SHP77 treated with DMSO at 0.1 percent for 48 hours (cell line): ENCODE results near the gene FBXO7.

ENCODE experiments used
- DNase-seq: peaks from one replicate; lab custom pipeline; 2025; lab: John Stamatoyannopoulos, UW

The FBXO7 gene

DNA sequence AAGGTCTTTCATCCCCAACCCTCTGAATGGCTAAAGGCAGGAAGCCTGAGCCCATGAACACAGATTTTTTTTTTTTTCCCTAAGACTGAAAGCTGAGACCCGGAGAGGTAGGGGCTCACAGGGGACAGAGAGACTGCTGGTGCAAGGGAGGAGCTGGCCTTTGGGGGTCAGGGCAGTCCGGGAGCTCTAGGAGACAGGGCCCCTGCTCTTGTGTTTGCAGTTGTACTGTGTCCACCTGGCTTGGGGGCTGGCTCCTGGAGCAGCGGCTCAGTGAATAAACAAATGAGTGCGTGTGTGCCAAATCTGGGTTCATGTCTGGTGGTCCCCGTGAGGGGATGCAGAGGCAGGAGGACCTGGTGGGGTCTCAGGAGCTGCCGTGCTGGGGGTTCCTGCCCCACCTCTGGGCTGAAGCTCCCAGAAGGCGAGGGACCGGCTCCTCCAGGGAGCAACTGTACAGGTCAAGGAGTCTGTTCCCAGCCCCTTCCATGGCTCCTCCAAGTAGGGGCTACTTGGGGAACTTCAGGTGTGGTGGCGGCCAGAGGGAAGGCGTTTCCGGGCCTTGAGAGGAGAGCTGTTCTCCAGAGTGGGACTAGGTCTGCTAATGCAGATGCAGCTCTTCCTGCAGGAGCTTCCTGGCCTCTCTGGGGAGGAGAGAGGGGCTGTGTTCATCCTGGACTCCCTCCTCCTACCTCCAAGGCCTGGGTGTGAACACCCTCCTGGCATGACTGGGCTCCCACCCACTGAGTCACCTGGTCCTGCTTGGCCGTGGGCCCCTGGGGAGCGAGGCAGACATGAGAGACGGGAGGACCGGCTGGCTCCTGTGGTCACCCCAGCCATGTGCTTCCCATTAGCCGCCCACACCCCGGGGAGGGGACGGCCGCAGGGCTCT is 57.6 kb downstream of the FBXO7 start:
- DNase-seq, result no peak

- no peak for DNase-seq
These were observed 58.2 kb downstream of the FBXO7 start for GRCh38 chr22:32532820-32533128.

GRCh38 chr22:32533265-32534111 is 58.9 kb downstream of the FBXO7 start:
- DNase-seq, result no peak

- no peak for DNase-seq
These were observed 59.9 kb downstream of the FBXO7 start for GRCh38 chr22:32534252-32535235.

DNA sequence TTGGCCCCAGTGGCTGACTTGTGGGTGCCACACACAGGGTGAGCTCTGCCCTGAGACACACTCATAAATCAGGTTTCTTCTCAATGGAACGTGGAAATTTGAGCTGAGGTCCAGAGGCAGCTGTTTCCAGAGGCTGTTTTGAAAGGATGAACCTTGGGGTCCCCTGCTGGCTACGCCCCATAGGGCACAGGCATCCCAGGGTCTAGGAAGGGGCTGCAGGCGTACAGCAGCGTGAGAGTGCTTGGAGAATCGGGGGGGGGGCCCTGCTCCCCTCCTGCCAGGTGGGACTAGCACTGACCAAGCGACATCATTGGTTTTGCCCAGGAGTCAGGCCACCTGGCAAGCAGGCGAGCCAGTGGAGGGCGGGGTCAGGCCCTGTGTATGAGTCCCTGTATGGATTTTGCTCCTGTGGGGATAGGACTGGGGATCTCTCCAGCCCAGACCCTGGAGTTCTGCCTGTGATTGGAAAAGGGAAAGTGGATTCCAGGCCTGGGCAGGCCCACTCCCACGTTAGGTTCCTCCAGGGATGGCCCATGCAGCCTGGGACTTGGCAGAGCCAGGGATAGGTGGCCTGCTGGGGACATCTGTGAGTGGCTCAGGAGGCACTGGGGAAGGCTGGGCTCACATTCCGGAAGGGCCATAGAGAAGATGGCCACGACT is 61.0 kb downstream of the FBXO7 start:
- DNase-seq, result no peak

DNA sequence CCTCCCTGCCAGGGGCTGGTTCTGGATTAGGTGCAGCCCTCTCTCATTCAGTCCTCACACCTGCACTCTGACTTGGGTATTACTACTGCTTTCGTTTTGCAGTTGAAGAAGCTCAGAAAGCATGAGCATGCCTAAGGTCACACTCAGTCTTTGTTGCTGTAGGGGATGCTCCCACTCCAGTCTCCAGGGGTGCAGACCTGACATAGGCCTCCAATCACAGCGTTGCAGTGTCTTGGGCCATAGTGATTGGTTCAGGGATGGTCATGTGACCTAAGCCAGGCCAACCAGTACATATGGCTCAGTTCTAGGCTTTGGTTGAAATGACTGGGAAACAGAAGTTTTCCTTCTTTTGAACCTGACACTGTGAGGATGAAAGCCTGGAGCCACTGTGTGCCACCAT is 61.7 kb downstream of the FBXO7 start:
- no peak for DNase-seq

DNA sequence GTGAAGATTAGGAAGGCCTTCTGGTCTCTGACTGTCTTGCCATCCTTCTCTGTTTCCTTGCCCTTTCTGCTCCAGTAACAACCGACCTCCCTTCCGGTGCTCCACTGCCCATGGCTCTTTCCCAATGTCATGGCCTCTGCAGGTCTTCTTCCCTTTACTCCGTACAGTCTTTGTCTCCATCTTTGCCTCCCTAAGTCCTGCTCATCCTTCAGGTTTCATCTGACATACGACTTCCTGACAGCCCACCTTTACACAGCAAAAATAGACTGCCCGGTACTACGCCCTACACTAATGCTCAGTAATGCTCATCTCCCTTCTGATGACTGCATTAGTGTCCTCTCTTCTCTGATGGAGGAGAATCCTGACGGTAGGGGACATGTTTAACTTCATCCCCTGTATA is 63.9 kb downstream of the FBXO7 start:
- DNase-seq, result no peak

DNA sequence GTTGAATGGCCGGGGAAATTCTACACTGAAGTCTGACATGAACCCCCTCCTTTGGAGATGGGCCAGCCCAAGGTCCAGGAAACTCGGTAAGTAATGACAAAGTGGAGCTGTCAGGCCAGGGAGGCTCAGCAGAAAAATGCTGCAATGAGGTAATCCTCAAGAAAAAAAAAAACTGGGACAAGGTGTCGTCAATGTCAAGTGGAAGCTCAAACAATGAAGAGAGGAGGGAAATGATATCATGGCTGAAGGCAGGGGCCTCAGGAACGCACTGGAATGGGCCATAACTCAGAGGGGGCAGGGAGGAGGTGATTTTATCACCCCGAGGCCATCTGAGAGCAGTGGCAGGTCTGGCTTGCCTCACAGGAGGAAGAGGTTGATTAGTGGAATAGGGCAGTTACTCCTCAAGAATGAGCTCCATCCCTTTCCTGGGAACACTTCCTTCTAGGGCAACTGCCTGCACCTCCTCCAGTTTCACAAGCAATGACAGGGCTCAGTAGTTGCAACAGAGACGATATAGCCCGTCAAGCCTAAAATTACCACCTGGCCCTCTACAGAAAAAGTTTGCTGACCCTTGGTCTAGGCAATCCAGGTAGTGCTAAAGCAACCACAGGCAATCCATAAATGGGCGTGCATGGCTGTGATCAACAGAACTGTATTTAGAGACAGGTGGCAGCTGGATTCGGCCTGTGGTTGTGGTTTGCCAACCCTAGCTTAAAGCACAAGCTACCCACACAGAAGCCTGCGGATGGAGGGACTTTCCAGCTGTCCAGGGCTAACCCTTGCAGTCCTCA is 65.2 kb downstream of the FBXO7 start:
- DNase-seq, result no peak

GRCh38 chr22:32541481-32541880 is 66.9 kb downstream of the FBXO7 start:
- no peak for DNase-seq

DNA sequence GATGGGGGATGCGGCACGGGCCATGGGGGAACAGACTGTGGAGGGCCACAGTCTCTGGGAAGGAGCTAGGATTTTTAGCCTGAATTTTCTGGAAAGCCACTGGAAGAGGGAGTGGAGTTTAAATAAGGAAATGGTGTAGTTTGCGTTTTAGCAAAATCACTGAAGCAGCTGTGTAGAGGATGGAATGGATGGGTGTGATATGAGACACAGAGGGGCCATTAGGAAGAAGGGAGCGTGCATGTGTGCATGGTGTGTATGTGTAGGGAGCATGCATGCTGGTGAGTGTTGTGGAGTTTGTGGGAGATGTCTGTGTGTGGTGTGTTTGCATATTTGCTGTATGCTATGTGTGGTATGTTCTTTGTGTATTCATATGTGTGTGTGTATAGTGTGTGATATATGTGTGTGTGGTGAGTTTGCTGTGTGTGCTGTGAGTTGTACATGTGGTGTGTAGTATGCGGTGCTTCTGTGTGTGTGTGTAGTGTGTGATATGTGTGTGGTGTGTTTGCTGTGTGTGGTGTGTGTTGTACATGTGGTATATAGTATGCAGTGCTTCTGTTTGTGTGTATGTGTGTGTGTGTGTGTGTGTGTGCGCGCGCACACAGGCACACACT is 67.6 kb downstream of the FBXO7 start:
- no peak for DNase-seq

DNA sequence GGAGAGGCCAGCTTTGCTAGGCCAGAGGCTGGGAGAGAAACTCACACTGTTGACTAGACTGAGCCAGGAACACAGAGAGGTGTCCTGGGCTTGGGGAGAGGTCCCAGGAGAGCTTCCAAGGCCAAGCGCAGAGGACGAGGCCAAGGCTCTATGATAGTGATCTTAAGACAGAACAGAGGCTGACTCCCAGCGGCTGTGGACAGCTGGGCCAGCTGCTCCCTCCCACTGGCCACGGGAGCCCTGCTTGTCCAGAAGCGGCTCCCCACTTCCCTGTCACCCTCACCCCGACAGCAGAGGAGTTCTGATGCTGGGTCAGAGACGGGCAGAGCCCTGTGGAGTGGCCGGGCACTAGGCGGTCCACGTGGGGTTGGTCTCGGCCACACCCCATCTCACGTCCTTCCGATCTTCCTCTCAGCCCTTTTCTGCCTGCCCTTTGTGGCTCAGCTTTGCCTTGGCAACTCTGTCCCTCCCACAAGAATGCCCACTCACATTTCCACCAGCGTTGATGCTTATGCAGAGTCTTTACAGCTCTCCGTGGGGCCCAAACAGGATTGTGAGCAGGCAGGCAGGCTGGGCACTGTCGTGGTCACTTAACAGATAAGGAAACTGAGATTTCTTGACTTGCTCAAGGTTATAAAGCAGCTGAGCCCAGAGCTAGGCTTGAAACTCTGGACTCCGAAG is 68.2 kb downstream of the FBXO7 start:
- no peak for DNase-seq

GRCh38 chr22:32544953-32545558 is 70.4 kb downstream of the FBXO7 start:
- no peak for DNase-seq

- DNase-seq, result no peak
These were observed 71.2 kb downstream of the FBXO7 start for GRCh38 chr22:32545801-32546200.

GRCh38 chr22:32546496-32546895 is 71.9 kb downstream of the FBXO7 start:
- DNase-seq, result no peak

DNA sequence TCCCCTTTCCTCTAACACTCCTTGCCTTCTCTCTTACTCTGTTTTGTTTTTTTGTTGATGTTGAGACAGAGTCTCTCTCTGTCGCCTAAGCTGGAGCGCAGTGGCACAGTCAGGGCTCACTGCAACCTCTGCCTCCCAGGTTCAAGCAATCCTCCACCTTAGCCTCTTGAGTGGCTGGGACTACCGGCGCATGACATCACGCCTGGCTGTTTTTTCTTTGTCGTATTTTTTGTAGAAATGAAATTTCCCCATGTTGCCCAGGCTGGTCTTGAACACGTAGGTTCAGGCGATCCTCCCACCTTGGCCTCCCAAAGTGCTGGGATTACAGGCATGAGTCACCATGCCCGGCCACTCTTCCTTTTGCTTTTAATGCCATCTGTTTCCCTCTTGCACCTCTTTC is 72.3 kb downstream of the FBXO7 start:
- DNase-seq, result no peak

DNA sequence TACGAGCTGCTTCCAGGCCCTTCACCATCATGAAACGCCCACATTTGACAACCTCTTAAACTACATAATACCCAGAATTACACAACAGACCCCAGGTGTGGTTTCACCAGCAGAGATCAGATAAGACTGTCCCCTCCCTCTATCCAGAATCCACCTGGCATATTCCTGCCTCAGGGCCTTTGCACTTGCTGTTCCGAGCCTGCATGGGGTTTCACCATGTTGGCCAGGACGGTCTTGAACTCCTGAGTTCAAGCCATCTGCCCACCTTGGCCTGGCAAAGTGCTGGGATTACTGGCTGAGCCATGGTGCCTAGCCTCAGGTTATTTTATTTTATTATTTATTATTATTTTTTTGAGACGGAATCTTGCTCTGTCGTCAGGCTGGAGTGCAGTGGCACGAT is 73.4 kb downstream of the FBXO7 start:
- no peak for DNase-seq
